ENCODE results near the gene VAT1L. TPM values are rescaled to one million over a fixed set of nuclear protein-coding genes. Genes with fewer than 3 reads are reported as not detected.

Gene VAT1L
- total and polyA plus RNA-seq, 2 experiments from 2014 or later = 3.1 to 5.9 TPM

- no peaks in the 10 kb centered on the region for H3K9me3 ChIP-seq (ENCODE audit: low read depth)
- no peaks in the 10 kb centered on the region for H3K79me2 ChIP-seq
- TF ChIP-seq CTCF (IDR thresholded peaks at IDR 0.05; ENCODE audit: poor library complexity) (no peak), EZH2 (IDR thresholded peaks at IDR 0.05; ENCODE audit: borderline replicate concordance) (no peak)
- no peaks in the 10 kb centered on the region for H3K9me2 ChIP-seq (replicated peaks; ENCODE audit: insufficient read depth)
- H3K27ac ChIP-seq = no peak overlapping the region
- H3K27me3 ChIP-seq = peaks cover 51% of the 10 kb centered on the region
- H2AFZ ChIP-seq = no peak overlapping the region
- no peaks in the 10 kb centered on the region for H3K36me3 ChIP-seq (replicated peaks; ENCODE audit: insufficient read depth, low read depth)
- H3K4me3 ChIP-seq = no peak overlapping the region
- H3K4me1 ChIP-seq (ENCODE audit: insufficient read depth) = peaks cover 12% of the 10 kb centered on the region
- WGBS (ENCODE audit: low lambda C conversion rate, missing lambda C conversion rate) = 57% methylated on average over 5 of the region's 5 CpGs
- no peaks in the 10 kb centered on the region for H4K20me1 ChIP-seq (ENCODE audit: insufficient read depth, poor library complexity, severe bottlenecking)
- DNase-seq (ENCODE audit: low spot score) = no peak
- no peak overlapping the region for H3K4me2 ChIP-seq
Measured at GRCh38 chr16:77786186-77786847, 2.0 kb upstream of the VAT1L start.

- H3K4me2 ChIP-seq = no peak overlapping the region
- no peak overlapping the region for H3K27ac ChIP-seq
- WGBS (ENCODE audit: low lambda C conversion rate, missing lambda C conversion rate) = 68% methylated on average over 2 of the region's 2 CpGs
Measured at GRCh38 chr16:77787452-77787851, 912 bp upstream of the VAT1L start.

GRCh38 chr16:77789085-77790008, 983 bp downstream of the VAT1L start:
- DNase-seq (ENCODE audit: low spot score) = peak; percentile 8
- H3K79me2 ChIP-seq = no peaks in the 10 kb centered on the region
- TF ChIP-seq CTCF (IDR thresholded peaks at IDR 0.05; ENCODE audit: poor library complexity) = no peak
- TF ChIP-seq EZH2 (IDR thresholded peaks at IDR 0.05; ENCODE audit: borderline replicate concordance) = peak; percentile 57
- TF ChIP-seq EZH2phosphoT487 (IDR thresholded peaks at IDR 0.05; ENCODE audit: low read depth, severe bottlenecking, unreplicated experiment) = no peak

More at GRCh38 chr16:77787452-77787851, 912 bp upstream of the VAT1L start:
- Histone ChIP-seq H3K79me2 (no peaks in the 10 kb centered on the region), H3K9me3 (ENCODE audit: low read depth) (no peaks in the 10 kb centered on the region), H3K27me3 (peaks cover 62% of the 10 kb centered on the region), H3K36me3 (replicated peaks; ENCODE audit: insufficient read depth, low read depth) (no peaks in the 10 kb centered on the region), H3K4me1 (ENCODE audit: insufficient read depth) (peaks cover 12% of the 10 kb centered on the region), H3K4me3 (no peak overlapping the region), H2AFZ (no peak overlapping the region), H3K9me2 (replicated peaks; ENCODE audit: insufficient read depth) (no peaks in the 10 kb centered on the region), H4K20me1 (ENCODE audit: insufficient read depth, poor library complexity, severe bottlenecking) (no peaks in the 10 kb centered on the region)
- TF ChIP-seq CTCF (IDR thresholded peaks at IDR 0.05; ENCODE audit: poor library complexity) (no peak), EZH2phosphoT487 (IDR thresholded peaks at IDR 0.05; ENCODE audit: low read depth, severe bottlenecking, unreplicated experiment) (no peak), EZH2 (IDR thresholded peaks at IDR 0.05; ENCODE audit: borderline replicate concordance) (no peak)
- DNase-seq (ENCODE audit: low spot score) = no peak

More at GRCh38 chr16:77789085-77790008, 983 bp downstream of the VAT1L start:
- Histone ChIP-seq H3K4me2 (peak overlapping the region; percentile 99), H4K20me1 (ENCODE audit: insufficient read depth, poor library complexity, severe bottlenecking) (no peaks in the 10 kb centered on the region), H3K36me3 (replicated peaks; ENCODE audit: insufficient read depth, low read depth) (no peaks in the 10 kb centered on the region), H3K9me3 (ENCODE audit: low read depth) (no peaks in the 10 kb centered on the region), H3K4me1 (ENCODE audit: insufficient read depth) (peaks cover 12% of the 10 kb centered on the region), H3K9me2 (replicated peaks; ENCODE audit: insufficient read depth) (no peaks in the 10 kb centered on the region), H3K27me3 (peaks cover 63% of the 10 kb centered on the region), H3K4me3 (peak overlapping the region; percentile 88), H2AFZ (peak overlapping the region; percentile 77), H3K27ac (no peak overlapping the region)
- WGBS (ENCODE audit: low lambda C conversion rate, missing lambda C conversion rate) = 4% methylated on average over 34 of the region's 34 CpGs
